HG03097 (cell line): ENCODE results near the gene BGN.

Experiments
- ATAC-seq: cut with Tn5 transposase; IDR thresholded peaks from one replicate; pipeline ENCODE4 v1.9.1; 2021; ENCODE audit not compliant: unreplicated experiment, low FRiP score

Gene BGN

DNA sequence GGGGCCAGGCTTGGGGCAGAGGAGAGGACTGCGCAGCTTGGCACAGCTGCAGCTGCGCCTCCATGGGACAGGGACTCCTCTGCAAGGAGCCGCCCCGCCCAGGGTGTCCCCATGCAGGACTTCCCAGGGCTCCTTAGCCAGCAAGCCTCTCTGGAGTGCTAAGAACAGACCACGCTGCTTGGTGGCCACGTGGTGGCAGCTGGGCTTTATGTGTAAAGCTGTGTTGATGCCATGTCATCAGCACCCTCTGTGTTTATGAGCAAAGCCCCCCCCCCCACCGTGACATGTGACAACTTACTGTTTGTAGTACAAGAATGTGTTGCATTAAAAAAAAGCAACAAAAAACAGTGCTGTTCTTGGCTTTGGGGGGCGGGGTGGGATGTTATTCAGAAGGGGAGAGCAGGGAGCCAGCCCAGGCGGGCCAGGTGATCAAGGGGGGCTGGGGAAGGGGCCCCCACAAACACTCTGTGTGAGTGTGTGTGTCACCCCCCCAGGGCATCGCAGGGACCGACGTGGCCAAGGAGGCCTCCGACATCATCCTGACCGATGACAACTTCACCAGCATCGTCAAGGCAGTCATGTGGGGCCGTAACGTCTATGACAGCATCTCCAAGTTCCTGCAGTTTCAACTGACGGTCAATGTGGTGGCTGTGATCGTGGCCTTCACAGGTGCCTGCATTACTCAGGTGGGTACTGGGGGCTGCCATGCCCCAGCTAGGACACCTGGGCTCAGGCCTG is 63.0 kb downstream of the BGN start:
- ATAC-seq = no peak
